ENCODE results near the gene DYRK1B.
"Not testable (repeated sequence)": the region's sequence is repeated elsewhere in the genome, so short reads cannot be mapped to it uniquely, and the experiment has no call there.

Gene DYRK1B

DNA sequence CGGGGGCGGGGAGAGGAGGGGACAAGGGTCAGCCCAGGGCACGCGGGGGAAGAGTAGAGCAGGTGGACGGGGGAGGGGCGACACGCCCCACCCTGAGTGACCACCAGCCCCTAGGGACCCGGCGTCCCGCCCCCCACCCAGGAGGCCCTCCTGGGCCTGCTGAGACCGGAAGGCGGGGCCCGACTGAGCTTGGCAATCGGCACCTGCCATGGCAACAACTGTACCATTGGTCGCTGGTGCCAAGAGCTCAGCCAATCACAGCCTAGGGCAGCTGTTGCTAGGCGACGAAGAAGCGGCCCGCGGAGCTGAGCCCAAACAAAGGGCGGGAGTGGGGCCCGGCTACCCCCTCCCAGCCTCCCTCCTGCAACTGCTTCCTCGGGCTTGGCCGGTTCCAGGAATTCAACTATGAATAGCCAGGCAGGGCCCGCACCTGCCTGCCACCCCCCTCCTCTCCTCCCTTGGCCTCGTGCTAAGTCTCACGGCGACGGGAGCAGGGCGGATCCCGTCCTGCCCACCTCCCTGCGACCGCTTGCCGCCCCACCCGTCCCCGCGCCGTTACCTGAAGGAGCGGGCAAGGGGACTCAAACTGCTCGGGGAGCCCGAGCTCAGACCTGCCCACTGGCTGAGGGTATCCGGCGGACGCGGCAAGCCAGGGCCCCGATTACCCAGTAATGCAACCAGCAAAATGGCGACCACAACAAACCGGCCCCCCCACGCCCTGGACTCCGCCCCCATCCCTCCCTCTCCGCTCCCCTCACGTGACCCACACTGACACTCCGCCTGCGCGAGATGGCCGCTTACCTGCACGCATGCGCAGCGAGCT is at the start of gene DYRK1B:
Gene DYRK1B (minus strand): TSS at position 699 of the 823 bp plus-strand sequence. CDS start 2,295 bp downstream, outside the sequence.
- peak; percentile 91 to 95 for DNase-seq (ENCODE audit: low read depth in 2 of 2)

DNA sequence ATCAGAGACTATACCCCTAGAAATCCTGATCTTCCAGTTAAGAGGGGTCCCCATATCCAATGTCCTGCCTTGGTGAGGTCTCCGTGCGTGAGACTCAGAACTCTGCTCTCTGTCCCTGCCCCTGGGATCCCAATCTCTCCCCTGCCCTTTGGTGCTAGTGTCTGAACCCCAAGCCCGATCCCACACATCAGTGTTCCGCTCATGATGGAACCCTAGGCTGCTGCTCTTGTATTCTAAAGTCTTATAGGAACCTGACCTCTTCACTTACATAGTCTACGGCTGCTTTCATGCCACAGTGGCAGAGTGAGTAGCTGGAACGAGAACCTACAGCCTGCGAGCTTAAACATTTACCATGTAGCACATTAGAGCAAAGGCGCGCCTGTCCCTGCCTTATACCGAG is 48.7 kb upstream of the DYRK1B start:
- DNase-seq (ENCODE audit: low read depth in 2 of 2), result not testable (repeated sequence)

DNA sequence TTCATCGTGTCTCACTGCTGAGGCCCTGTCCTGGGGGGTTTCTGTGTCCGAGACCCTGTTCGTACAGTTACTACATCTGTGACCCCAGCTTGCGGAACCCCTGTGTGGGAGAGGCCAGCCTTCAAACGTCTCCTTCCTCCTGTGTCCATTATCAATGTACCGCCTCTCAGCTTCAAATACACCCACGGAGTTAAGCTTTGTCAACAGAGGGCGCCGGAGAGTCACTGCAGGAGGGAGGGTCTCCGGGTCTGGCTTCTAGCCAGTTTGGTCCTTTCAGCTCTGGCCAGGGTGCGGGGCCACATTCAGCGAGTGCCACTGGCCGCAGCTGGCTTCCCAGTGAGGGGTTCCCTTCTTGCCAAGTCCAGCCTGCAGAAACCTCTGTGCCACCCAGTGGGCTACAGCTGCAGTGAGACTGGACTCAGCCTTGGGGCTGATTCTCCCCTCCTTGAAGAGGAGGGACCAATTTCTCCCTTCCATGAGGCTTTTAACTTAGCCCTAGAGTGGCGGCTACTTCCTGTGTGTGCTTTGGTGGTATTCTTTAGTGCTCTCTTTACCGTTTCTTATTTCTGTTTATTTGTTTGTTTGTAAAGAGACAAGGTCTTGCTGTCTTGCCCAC is 47.6 kb upstream of the DYRK1B start:
- DNase-seq (ENCODE audit: low read depth in 2 of 2), result peak; percentile 17 to 27

DNA sequence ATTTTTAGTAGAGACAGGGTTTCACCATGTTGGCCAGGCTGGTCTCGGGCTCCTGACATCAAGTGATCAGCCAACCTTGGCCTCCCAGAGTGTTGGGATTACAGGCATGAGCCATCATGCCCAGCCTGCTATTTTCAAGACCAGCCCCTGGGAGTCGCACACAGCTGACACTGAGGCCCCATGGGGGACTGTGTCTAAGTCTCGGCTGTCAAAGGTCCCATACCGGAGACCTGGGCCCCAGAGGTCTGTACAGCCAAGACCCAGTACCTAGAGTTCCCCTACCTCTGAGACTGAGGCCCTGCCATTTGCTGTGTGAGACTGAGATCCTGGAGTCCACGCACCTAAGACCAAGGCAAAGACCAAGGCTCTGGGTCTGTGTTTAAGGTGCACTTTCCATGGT is 46.3 kb upstream of the DYRK1B start:
- DNase-seq (ENCODE audit: low read depth in 2 of 2), result not testable (repeated sequence)

DNA sequence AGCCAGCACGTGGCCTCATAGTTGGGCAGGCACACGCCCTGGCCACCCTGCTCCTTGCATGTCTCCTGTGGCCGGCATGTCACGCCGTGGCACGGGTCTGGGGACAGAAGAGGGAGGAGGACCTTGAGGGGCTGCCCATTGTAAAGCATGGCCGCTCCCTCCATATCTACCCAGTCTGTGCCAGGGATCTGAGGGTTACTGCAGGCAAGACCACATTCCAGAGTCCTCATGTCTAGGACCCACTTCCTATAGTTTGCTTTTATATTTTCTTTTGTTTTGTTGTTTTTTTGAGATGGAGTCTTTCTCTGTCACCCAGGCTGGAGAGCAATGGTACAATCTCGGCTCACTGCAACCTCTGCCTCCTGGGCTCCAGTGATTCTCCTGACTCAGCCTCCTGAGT is 45.8 kb upstream of the DYRK1B start:
- DNase-seq (ENCODE audit: low read depth in 2 of 2), result not testable (repeated sequence)

DNA sequence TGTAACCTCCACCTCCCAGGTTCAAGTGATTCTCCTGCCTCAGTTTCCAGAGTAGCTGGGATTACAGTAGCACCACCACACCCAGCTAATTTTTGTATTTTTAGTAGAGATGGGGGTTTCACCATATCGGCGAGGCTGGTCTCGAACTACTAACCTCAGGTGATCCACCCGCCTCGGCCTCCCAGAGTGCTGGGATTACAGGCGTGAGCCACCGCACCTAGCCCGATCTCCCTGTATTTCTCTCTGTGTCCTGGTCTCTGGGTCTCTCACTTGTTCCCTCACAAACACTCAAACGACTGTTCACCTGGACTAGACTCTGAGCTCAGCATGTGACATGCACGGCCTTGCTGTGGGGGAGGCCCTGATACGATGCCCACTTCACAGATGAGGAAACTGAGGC is 44.9 kb upstream of the DYRK1B start:
- DNase-seq (ENCODE audit: low read depth in 2 of 2), result not testable (repeated sequence)

DNA sequence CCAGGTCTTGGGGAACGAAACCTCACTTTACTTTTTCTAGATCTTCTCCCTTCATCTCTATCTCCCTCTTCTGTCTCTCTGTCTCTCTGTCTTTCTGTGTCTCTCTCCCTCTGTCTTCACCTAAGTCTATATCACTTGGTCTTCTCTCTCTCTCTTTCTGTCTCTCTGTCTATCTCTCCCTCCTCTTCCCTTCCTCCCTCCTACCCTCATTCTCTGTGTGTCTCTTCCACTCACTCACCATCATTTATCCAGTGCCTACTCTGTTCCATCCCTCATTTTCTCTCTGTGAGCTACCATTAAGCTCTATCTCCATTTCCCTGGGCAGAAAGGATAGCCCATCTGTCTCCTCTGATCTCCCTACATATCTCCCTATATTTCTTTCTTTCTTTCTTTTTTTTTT is 44.4 kb upstream of the DYRK1B start:
- DNase-seq (ENCODE audit: low read depth in 2 of 2), result no peak

DNA sequence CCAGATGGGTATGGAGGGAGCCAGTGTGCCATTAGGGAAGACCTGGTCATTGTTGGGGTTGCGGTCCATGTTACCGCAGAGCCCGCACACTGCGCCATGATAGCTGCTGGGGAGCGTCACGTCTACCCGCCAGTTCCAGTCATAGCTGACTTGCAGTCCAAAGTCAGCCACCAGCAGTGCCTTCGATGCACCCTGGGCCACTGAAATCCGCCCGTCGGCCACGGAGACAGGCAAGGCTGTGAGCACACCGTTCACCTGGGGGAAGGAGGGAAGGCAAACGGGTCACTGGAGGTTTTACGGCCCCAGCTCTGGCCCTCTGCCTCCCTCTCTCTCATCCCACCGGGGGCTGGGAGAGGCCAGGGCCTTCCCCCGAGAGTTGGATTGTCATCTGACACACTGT is 44.0 kb upstream of the DYRK1B start:
- not testable (repeated sequence) for DNase-seq (ENCODE audit: low read depth in 2 of 2)

DNA sequence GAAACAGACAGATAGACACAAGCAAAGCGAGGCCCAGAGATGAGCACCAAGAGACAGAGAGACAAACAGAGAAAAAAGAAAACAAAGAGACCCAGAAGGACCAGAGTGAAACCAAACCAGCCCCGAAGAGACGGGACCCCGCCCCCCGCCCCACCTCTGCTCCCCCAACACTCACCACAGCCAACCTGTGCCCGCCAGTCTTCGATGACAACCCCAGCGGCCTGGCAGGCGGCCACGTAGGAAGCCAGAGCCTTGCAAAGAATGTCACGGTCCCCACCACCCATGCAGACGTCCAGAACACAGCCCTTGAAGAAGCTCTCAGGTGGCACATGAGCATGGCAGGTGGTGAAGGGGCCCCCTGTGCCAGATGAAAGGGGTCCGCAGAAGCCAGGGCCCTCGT is 43.5 kb upstream of the DYRK1B start:
- not testable (repeated sequence) for DNase-seq (ENCODE audit: low read depth in 2 of 2)

DNA sequence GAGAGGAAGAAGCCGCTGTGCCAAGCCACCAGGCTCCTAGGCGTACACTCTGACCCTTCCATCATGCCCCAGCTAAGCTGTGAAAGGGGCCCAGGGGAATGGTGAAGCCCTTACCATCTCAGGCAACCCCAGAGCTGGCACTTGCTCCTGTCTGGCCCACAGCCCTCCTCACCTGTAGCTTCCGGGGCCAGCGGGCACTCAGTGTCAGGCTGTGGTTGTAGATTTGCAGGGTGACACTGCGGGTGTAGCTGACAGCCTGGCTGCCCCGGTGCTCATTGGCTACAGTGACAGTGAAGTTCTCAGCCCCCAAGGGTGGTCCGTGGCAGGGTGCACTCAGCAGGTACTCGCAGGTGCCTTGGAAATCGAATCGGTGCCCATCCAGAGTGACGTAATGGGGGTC is 42.5 kb upstream of the DYRK1B start:
- DNase-seq (ENCODE audit: low read depth in 2 of 2), result not testable (repeated sequence)

DNA sequence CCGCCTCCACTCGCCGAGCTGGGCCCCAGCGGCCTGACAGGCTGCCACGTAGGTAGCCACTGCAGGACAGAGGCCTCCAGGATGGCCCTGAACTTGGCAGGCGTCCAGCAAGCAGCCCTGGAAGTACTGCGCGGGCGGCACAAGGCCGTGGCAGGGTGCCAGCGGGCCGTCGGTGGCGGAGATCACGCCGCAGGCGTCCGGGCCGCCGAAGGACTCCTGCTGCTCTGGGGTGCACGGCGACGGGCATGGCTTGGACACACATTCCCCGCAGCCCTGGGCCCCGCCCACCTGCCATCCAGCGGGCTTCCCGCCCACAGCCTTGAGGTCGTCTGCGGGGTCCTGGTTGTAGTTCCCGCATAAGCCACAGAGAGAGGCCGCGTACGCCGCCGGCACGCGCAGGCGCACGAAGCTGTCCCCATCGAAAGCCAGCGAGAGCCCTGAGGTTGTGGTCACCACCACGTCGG is 41.5 kb upstream of the DYRK1B start:
- DNase-seq (ENCODE audit: low read depth in 2 of 2), result not testable (repeated sequence)

DNA sequence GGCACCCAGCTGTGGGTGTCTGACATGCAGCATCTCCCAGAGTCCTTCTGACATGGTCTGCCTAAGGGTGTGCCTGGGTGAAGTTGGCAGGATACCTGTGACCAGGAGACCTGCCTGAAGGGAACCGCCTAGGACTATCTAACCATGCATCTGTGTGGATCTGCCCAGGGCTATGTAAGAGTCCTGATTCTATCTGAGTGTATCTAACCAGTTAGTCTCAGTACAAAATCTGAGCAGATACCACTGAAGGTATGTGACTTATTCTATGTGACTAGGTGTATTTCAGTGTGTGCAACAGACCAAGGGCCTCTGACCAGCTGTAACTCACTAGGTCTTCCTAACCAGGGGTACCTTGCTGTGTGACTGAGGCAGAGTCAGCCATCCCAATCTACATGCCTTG is 40.4 kb upstream of the DYRK1B start:
- DNase-seq (ENCODE audit: low read depth in 2 of 2), result no peak

DNA sequence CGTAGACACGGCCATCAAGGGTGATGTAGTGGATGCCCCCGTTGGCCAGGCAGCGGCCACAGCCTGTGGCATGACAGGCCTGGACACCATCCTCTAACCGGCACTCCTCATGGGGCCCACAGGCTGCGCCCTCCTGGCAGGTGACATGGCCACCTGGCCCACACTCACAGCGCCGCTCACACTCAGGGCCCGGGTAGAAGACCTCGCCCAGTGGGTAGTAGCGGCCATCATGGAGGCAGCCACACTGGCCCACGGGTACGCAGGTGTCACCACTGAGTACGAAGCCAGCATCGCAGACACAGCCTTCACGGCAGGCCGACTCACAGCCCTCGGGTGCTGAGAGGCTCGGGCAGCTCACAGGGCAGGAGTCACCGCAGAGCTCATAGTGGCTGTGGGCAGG is 39.4 kb upstream of the DYRK1B start:
- DNase-seq (ENCODE audit: low read depth in 2 of 2), result no peak

DNA sequence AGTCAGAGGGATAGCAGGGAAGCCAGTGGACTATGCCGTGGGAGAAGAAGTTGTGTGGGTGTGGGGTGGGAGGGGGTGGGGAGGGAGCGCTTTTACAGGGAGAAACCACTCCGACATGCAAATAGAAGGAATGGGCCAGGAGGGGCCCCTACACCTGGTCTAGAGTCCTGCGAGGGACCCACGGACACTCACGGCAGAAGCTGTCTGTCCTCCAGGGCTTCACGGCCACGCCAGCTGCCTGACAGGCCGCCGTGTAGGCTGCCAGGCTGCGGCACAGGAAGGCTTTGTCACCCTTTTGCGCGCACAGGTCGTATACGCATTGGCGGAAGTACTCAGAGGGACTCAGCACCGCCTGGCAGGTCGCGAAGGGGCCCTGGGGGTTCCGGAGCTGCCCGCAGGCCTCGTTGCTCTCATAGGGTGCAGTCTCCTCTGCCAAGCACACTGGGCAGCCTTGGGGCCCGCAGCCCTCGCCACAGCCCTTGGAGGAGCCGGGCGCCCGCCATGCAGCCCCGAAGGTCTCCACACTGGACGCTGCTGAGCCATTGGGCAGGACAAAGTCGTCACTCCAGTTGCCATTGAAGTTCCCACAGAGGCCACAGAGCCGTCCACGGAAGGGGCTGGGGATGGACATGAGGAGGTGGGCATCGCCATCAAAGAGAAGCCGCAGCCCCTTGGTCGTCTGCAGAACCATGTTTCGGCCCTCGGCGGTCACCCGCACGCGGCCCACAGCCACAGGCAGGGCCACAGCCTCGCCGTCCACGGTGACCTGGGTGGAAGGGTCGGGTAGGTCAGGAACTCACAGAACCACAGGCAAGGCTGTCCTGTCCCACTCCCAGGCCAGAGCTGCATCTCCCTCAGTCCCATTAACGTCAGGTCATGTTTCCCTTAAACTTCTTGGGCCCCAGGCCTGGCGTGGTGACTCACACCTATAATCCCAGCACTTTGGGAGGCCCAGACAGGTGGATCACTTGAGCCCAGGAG is 38.2 kb upstream of the DYRK1B start:
- DNase-seq (ENCODE audit: low read depth in 2 of 2), result no peak

DNA sequence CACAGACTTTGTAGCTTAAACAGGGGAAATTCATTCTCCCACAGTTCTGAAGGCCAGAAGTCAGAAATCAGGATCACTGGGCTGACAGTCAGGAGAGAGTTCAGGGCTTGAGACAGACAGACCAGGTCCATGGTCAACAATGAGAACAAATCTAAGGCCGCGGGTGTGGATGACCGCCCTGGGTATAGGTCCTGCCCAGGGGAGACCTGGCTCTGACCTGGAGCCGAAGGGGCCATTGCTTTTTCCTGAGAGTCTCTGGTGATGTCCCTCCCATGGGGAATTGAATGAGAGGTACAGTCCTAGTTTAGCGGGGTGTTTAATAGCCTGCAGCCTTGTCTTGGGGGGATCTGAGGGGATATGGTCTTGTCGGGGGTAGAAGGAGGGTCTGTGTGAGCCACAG is 37.4 kb upstream of the DYRK1B start:
- no peak for DNase-seq (ENCODE audit: low read depth in 2 of 2)

DNA sequence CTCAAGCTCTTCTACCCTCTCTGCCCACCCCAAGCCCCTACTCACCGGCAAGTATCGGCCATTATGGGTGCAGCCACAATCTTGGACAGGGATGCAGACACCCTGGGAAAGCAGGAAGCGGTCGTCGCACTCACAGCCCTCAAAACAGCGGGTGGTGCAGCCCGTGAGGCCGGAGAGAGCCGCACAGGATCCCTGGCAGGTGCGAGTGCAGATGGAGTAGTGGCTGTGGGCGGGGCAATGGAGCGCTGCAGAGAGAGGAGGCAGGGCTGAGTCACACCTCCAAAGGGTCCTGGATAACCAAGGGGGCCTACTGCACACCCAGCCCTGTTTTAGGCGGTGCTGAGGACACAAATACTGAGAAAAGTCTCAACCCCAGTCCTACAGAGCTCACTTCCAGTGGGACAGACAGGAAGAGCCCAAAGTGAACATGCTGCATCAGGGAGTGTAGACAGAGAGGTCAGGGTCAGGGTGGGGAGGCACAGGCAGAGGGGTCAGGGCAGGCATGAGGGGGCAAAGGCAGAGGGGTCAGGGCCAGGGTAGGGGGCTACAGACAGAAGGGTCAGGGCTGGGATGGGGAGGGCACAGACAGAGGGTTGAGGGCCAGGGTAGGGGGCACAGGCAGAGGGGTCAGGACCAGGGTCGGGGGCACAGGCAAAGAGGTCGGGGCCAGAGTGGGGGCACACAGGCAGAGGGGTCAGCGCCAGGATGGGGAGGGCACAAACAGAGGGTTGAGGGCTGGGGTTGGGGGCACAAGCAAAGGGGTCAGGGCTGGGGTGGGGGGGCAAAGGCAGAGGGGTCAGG is 36.4 kb upstream of the DYRK1B start:
- DNase-seq (ENCODE audit: low read depth in 2 of 2), result no peak

DNA sequence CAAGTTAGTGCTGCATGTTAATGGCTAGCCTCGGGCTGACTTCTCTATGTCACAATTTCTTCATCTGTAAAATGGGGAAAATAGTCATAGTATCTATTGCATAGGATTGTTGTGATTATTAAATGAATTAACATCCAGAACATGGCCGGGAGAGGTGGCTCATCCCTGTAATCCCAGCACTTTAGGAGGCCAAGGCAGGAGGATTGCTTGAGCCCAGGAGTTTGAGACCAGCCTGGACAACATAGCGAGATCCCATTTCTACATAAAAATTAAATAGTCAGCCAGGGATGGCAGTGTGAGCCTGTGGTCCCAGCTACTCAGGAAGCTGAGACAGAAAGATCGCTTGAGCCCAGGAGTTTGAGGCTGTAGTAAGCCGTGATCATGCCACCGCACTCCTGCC is 34.0 kb upstream of the DYRK1B start:
- no peak for DNase-seq (ENCODE audit: low read depth in 2 of 2)

DNA sequence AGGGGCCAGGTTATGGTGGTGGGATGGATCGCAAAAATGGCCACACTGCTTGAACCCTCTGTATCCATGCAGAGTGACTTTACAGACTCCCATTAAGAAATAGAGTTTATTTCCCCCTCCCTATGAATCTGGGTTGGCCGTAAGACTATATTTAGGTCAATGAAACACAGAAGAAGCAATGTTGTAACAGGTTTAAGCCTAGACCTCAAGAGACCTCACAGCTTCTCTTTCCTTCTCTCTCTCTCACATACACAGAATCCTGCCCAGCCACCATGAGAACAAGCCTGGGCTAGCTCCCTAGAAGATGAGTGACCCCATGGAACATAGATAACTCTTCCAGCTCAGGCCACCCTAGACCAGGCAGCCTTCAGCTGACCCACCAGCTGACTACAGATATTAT is 33.2 kb upstream of the DYRK1B start:
- no peak for DNase-seq (ENCODE audit: low read depth in 2 of 2)

DNA sequence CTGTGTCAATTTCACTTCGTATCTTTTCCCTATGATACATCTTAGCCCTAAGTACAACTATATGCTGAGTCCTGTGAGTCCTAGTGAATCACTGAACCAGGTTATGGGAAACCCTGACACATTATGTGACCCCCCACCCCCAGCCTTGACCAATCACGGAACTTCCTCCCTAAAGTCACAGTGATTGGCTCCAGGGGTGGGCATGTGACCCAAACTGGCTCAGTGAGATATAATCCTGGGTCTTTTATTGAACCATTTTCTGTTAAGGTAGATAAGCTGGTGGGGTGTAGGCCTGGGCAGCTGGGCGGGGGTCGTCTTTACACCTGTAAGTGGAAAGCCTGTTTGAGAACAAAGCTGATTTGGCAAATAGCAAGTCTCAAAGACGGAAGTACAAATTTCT is 32.0 kb upstream of the DYRK1B start:
- no peak for DNase-seq (ENCODE audit: low read depth in 2 of 2)

DNA sequence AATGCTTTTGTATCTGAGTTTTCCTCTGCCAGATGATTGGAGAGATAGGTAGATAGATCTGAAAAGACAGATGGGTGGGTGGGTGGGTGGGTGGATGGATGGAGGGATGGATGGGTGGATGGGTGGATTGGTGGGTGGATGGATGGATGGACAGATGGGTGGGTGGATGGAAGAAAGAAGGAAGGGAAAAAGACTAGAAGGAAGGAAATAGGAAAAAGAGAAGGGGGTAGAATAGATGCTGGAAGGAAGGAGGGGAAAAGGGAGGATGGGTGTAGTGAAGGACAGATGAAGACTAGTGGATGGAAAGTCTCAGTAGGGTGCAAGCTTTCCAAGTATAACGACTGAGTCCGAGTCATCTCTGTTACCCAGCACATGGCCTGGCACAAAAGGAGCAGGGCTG is 31.2 kb upstream of the DYRK1B start:
- no peak for DNase-seq (ENCODE audit: low read depth in 2 of 2)

DNA sequence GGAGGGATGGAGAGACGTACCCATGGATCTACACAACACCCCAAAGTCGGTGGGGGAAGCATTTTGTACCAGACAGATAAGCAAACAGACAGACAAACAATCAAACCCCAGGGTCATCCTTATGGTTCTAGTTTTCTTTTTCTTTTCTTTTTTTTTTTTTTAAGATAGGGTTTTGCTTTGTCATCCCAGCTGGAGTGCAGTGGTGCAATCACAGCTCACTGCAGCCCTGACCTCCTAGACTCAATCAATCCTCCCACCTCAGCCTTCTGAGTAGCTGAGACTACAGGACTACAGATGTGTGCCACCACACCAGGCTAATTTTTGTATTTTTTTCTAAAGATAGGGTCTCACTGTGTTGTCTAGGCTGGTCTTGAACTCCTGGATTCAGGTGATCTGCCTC is 30.2 kb upstream of the DYRK1B start:
- no peak for DNase-seq (ENCODE audit: low read depth in 2 of 2)

All from activated CD4-positive, alpha-beta T cell treated with anti-CD3 and anti-CD28 coated beads for 24 hours (primary cell).